Bone marrow (tissue), 2 donors: ENCODE data around the gene CHID1.

Source experiments
- DNase-seq, 2 donors: peaks; one replicate each; lab custom pipeline; 2025; lab: John Stamatoyannopoulos, UW

CHID1 gene

DNA sequence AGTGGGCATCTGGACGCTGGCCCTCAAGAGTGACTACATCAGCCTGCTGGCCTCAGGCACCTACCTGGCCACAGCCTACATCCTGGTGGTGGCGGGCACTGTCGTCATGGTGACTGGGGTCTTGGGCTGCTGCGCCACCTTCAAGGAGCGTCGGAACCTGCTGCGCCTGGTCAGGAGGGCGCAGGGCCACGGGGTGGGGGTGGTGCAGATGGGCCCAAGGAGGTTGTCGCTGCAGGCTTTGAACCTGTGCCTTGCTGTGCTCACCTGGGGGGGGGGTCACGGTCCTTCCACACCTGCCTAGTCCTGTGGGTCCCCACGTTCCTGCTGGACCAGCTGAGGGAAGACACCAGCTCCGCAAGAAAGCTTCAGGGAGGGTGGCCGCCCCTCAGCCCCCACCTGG lies 74.3 kb downstream of the CHID1 start:
- DNase-seq = no peak

DNA sequence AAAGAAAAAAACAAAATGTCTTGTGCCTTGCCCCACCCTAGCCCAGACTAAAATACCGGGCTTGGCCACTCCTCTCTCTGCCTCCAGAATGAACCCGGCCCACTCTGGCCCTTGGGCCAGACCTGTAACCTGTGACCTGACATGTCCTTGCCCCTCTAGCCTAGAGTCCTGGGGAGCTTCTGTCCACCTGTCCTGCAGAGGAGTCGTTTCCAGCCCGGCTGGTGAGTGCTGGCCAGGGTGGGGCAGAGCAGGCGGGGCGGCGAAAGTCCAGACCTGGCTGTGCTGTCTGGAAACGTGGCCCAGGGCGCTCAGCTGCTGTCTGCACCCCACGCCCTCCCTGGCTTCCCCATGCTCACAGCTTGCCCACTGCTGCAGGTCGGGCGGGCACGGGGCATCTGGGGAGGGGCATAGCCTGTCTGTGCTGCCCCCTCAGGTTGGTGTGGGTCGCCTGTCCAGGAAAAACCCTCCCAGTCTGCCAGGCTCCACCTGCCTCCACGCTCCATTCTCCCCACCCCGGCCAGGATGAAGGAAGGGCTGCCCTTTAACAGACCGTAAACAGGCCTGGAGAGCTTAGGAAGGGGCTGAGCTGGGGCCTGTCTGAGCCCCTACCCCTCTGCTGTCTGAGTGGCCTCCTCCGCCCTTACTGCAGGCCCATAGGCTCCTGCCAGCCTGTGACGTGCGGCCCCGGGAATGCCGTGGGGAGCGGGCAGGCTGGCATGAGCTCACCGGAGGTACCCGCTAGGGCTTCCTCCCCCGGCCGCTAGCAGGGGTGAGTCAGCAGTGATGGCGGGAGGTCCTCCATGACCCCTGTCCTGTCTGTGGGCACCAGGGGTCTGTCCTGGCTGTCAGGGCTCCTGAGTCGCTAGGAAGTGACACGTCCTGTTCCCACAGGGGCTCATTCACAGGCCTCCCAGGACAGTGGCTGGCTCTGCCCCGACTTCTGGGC lies 76.0 kb downstream of the CHID1 start:
- DNase-seq = peak; percentile 11 to 35

DNA sequence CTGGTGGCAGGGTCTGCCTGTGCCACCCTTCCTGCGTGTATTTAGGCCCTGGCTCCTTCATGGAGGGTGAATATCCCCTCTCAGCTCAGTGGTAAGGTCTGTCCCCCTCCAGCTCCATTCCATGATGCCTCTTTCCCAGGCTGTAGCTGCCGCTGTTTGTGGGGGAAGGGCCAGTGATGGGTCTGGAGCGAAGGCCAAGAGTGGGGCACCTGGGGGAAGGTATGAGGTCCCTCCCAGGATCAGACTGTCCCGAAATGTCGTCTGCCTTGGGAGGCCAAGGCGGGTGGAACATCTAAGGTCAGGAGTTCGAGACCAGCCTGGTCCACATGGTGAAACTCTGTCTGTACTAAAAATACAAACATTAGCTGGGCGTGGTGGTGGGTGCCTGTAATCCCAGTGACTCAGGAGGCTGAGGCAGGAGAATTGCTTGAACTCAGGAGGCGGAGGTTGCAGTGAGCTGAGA lies 76.7 kb downstream of the CHID1 start:
- DNase-seq = no peak

DNA sequence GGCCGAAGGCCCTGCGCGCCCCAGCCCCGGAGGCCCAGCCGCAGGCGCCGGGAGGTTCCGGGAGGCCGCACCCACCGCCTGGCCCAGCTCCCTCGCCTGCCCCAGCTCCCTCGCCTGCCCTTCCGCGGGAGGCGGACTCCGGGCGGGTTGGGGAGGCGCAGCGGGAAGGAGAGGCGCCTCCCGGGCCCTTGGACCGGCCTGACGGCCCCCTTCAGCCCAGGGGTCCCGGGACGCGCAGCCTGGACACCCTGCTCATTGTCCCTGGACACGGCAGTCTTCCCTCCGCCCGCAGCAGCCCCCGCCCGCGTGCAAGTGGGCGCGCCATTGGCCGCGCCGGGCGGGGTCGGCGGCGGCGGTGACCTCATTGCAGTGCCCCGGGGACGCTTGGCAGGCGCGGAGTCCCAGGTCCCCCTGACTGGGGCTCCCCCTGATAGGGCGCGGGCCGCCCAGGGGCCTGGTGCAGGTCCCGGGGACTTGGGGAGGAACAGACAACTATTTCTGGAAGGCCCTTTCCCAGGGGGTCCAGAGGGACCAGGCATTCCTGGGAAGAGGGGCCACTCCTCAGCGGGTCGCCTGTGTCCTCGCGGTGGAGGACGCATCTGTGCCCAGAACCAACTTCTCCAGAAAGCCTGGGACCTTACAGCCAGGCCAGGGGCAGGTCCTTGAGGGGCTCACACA lies 77.4 kb downstream of the CHID1 start:
- peak in 1 of 2 donors; percentile 62 for DNase-seq

DNA sequence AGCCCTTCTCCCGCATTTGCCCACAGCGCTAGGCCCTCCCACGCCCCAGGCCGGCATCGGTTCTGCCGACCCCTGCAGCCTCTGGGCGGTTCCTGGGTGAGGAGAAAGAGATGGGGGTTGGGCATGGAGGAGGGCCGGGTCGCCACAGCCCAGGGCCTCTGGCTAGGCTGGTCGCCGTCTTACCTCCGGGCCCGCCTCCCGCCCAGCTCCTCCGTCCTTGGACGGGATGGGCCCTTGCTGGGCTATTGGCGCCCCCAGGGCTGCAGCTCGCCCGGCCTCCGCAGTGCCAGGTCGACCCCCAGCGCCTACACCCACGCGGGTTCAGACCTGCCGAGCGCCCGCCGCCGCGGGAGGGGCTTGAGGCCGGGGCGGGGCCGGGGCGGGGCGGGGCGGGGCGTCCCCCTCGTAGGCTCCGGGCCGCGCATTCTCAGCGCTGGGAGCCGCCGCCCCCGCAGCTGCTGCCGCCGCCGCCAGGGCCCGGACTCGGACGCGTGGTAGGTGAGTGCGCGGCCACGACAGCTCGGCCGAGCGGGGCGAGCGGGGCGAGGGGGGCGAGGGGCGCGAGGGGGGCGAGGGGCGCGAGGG lies 78.0 kb downstream of the CHID1 start, which contains the start of gene CD151:
Gene CD151, plus strand, starts transcription at position 424 of the 585 bp plus-strand sequence. CDS start 3,118 bp downstream, outside the sequence.
- DNase-seq = peak in 1 of 2 donors; percentile 62

DNA sequence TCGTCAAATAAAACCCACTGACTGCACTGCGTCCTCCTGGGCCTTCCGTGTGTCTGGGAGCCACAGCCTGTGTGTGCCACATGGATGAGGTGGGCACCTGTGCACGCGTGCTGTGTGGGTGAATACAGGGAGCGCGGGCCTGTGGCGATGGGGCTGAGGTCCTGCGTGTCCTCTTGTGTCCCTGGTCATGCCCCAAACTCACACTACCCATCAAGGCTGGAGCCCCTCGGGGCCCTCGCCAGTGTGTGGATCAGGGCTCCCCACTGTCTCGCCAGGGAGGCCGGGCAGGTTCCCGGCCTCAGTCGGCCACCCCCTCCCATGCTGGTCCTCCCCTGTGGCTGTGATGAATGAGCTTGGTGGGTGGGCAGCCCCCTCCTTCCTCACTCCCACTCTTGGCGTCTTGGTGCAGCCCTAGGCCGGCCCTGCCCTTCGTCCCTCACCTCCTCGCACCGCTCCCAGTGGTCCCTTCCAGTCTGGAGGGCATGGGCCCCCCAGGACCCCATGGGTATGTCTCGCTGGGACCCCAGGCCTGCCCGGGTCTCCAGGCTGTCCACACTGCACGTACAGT lies 78.6 kb downstream of the CHID1 start:
- DNase-seq = no peak

DNA sequence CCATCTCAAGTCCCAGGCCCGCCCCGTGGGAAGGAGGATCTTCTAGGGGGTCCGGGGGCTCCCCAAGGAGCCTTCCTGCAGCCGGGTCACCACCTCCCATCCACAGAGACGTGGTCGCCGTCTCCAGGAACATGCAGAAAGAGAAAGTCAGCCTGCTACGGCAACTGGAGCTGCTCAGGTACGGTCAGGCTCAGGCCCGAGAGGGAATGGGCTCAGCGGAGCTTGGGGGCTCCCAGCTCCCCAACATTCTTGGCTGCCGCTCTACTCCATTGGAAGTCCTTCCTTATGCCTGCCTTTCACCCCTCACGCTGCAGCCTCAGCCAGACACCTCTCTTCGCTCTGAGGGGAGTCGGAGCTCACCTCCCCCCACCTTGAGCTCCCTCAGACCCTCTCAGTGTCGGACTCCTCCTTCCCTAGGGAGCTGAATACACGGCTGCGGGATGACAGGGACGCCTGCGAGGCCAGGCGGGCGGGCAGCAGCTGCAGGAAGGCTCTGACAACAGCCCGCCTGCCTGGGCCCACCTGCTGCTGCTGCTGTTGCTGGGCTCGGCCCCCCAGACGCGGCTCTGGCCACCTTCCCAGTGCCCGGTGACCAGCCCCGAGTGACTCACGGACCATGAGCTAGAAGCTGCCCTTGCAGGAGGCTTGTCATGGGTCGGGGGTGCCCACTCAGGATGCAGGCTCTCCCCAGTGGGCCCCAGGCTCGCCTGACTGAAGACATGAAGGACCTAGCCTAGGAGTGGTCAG lies 79.3 kb downstream of the CHID1 start:
- DNase-seq = no peak

DNA sequence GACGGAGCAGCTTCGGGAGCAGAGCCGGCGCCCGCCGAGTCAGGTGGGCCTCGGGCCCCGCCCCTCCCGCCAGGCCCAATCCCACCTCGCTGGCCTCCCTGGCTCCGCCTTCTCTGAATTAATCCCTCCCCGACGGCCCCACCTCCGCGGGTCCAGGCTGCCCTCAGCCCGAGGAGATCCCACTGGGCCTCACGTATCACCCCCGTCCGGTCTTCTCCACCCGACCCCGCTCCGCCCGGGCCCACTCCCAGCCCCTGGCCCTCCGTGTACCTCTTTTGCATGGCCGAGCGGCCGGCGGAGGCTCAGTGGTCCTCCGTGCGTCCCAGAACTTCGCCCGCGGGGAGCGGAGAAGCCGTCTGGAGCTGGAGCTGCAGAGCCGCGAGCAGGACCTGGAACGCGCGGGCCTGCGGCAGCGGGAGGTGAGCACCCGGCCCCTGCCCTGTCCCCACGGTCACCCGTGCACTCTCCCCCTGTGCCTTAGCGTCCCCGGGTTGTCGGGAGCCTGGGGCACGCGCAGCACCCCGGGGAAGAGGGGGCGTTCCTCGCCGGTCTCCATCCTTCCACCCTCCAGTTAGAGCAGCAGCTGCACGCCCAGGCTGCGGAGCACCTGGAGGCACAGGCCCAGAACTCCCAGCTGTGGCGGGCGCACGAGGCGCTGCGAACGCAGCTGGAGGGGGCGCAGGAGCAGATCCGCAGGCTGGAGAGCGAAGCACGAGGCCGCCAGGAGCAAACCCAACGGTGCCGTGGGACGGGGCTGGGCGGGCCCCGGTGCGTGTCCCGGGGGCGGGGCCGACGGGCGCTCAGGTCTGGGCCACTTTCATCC lies 80.1 kb downstream of the CHID1 start:
- DNase-seq = no peak

DNA sequence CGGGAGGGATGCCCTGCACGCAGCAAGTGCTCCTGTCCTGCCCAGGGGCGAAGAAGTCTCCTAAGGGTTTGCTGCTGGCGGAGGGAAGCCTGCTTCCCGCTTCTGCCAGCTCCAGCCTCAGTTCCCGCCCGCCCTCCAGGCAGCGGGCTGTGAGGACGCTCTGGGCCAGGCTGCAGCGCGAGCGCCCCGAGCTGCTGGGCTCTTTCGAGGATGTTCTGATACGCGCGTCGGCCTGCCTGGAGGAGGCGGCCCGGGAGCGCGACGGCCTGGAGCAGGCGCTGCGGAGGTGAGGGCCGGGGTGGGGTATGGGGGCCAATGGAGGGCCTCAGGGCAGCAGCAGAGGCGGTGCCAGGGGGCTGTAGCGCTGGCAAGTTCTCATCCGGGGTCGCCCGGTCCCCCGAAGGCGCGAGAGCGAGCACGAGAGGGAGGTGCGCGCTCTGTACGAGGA lies 80.7 kb downstream of the CHID1 start:
- no peak for DNase-seq

DNA sequence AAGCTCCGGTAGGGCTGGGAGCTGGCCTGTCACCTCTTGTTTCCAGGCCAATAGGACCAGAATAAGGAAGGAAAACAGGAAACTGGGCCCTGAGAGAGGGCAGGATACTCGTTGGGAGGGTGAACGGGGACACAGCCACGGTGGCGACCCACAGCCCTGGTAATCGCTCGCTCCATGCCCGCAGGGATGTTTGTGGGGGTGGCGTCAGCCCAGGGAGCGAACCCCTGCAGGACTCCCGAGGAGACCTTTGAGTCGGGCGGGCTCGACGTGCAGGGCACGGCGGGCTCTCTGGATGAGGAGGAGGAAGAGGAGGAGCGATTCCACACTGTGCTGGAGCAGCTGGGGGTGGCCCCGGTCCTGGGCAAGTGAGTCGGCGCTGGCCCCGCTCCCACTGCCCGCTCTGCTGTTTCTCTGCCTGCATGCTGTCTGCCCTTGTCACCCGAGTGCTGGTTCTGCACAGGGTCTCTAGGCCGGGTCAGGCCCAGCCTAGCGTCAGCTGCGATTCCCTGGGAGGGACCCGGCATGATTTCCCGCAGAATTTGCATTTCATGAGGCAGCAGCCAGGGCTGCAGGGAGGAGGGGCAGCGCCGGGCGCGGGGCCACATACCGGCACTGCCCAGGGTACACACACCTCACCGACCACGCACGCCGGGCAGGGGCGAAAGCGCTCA lies 81.3 kb downstream of the CHID1 start:
- DNase-seq = no peak

DNA sequence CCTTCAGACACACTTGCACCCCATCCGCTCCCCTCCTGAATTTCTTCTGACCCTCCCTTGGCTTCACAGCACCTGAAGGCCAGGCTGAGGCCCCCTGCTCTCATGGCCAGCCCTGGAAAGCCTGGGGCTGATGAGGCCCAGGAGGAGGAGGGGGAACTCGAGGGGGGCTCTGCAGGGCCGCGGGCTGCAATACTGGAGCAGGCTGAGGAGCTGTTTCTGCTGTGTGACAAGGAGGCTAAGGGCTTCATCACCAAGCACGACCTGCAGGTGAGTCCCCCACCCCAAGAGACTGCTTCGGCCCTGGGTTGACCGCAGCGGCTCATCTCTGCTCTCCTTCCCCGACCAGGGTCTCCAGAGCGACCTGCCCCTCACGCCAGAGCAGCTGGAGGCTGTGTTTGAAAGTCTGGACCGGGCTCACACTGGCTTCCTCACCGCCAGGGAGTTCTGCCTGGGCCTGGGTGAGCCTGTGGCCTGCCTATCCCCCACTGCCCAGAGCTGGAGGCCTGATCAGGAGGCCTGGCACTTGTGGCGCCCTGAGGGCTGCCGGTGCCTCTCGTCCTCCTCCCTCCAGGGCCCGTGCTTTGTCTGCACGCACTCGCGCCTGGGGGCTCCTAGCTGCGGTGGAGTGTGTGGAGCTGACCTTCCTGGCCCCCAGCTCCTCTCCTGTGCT lies 82.0 kb downstream of the CHID1 start:
- no peak for DNase-seq

DNA sequence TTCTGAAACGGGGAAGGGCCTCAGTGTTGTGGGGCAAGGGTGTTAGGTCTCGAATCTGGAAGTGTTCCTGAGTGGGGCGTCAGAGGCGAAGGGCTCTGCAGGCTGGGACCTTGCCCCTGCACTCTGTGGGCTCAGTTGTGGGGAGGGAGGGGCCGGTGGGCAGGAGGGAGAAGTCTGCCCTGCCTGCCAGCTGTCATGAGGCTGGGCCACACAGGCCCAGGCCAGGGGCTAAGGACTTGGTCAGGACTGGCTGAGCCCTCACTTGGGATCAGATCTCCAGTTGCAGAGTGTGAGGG lies 82.8 kb downstream of the CHID1 start, which contains the start of gene CRACR2B:
Gene CRACR2B, plus strand, starts transcription at position 23 of the 296 bp plus-strand sequence. CDS start 689 bp downstream, outside the sequence.
- DNase-seq = no peak

DNA sequence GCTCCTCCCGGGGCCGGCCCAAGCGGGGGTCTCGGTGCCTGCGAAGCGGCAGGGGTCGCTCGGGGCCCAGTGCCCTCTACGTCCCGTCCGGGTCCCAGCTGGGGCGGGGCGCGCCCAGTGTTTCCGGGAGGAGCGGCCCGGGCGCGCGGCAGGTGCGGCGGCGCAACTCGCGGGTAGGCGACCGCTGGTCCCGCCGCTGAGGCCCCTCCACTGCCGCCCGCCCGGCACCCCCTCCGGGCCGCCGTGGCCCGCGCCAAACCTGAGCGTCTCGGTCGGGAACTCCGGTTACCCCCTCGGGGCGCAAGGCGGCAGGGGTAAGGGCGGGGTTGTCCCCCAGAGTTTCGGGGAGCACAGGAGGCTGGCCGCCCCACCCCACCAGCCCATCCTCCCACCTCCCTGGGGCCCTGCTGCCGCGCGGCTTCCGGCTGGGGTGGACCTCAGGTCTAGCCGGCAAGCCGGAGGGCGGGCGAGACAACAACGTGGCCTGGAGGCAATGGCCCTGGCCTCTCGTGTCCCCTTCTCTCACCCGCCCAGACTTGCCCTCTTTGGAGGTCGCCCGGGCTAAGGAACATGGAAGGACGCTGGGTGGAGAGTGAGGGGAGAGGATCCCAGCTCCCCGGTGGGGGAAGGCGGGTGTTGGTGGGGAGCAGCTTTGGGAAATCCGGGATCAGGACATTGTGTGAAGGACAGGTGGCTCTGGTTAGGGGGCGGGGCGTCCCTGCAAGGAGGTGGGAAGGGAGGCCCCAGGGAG lies 83.3 kb downstream of the CHID1 start:
- DNase-seq = no peak

DNA sequence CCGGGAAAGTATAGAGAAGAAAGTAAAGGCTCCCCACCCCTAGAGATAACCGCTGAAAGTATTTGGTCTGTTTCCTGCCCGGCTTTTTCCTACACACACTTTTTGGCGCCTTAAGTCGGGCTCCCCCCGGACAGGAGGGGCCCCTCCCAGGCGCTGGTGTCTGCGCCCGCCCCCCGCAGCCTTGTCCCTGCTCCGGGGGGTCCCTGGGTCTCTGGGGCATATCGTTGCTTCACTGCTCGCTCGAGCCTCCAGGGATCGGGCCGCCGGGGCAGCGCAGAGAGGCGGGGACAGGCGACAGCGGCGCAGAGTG lies 83.8 kb downstream of the CHID1 start:
- no peak for DNase-seq

DNA sequence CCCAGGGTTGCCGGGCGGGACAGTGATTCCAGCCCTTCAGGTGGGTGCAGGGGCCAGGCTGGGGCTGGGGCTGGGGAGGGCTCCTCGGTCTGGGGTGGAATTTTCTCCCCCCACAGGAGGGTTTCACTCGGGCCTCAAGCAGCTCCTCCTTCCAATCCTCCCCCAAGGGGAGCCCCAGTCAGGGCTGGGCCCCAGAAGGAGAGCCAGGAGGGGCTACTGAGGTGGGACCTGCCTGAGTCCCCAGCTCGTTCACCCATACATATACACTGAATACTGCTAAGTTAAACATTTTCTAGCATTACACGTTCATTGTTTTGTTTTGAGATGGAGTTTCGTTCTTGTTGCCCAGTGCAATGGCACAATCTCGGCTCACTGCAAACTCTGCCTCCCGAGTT lies 84.4 kb downstream of the CHID1 start:
- DNase-seq = no peak

DNA sequence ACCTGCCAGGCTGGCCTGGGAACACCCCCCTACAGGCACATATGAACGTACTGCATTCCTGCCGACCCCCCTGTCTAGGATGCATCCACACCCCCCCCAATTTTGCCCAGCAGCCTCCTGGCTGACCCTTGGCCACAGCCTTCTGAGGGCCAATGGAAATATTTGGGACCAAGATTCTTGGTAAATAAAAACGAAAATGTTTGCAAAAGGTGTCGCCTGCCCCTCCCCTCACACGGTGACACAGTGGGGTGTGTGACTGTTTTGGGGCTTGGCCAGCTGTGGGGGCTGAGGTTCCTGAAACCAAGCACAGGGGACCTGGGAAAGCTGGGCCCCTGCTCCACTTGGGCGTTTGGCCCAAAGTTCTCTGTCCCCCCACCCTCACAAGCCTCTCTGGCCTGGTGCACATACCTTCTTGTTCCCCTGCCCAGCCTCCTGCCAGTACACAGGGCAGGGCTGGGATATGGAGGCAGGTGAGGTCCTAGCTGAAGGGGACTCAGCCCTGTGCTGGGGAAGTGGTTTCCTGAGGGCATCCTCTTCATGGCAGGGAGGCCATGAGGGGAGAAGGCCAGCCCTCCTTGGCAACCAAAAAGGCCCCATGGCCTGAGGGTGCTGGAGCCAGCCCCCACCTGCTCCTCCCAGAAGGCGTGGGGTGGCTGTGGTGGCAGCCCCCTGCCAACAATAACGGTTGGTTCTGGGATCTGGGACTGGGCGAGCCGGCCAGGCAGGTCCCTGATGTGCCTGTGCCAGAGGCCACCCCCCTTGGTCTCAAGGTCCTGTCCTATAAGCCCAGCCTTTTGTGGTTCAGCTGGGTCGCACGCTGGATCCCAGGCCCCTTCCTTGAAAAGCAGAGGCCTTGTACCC lies 85.0 kb downstream of the CHID1 start:
- DNase-seq = no peak

DNA sequence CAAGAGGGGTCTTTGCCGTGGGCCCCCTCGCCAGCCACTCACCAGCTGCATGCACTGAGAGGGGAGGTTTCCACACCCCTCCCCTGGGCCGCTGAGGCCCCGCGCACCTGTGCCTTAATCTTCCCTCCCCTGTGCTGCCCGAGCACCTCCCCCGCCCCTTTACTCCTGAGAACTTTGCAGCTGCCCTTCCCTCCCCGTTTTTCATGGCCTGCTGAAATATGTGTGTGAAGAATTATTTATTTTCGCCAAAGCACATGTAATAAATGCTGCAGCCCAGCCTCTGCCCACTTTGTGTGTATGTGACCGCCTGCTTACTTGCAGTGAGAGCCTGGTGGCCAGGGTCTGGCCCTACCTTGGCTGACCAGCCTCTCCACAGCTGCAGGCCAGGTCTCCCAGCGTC lies 85.7 kb downstream of the CHID1 start:
- no peak for DNase-seq

DNA sequence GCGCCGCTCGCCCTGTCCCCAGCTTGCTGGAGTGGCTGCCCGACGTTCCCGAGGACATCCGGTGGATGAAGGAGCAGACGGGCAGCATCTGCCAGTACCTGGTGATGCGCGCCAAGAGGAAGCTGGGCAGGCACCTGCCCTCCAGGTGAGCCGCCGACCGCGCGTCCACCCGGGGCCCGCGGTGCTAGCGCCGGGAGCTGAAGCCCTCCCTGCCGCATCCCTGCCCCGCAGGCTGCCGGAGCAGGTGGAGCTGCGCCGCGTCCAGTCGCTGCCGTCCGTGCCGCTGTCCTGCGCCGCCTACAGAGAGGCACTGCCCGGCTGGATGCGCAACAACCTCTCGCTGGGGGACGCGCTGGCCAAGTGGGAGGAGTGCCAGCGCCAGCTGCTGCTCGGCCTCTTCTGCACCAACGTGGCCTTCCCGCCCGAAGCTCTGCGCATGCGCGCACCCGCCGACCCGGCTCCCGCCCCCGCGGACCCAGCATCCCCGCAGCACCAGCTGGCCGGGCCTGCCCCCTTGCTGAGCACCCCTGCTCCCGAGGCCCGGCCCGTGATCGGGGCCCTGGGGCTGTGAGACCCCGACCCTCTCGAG lies 86.2 kb downstream of the CHID1 start:
- DNase-seq = no peak
